Measurements from ENCODE around the gene NEMP1. TPM values are rescaled to one million over a fixed set of nuclear protein-coding genes. Genes with fewer than 3 reads are reported as not detected.
"Not testable (repeated sequence)": the region's sequence is repeated elsewhere in the genome, so short reads cannot be mapped to it uniquely, and the experiment has no call there.

The NEMP1 gene
- total RNA-seq, 1 donor: 25.0 TPM

DNA sequence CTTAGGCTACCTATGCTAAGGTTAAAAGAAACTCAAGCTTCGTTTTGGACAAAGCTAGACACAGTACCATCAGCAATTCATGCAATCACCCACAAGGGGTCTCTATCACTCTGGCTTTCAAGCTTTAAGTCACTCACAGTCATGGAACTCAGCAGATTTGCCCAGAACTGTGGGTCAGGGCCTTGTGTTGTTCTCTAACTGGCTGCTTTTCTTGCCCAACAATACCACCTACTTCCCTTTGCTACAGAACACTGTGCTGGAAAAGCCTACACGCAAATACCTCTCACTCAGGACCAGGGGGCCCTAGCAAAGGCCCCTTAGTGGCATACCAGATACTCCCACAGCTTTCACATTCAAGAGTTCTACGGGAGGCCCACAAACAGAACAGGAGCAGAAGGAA lies 9.1 kb downstream of the NEMP1 start:
- H3K4me3 ChIP-seq (ENCODE audit: low read depth, low read length): no peak overlapping the region
- TF ChIP-seq, protein P1, sequence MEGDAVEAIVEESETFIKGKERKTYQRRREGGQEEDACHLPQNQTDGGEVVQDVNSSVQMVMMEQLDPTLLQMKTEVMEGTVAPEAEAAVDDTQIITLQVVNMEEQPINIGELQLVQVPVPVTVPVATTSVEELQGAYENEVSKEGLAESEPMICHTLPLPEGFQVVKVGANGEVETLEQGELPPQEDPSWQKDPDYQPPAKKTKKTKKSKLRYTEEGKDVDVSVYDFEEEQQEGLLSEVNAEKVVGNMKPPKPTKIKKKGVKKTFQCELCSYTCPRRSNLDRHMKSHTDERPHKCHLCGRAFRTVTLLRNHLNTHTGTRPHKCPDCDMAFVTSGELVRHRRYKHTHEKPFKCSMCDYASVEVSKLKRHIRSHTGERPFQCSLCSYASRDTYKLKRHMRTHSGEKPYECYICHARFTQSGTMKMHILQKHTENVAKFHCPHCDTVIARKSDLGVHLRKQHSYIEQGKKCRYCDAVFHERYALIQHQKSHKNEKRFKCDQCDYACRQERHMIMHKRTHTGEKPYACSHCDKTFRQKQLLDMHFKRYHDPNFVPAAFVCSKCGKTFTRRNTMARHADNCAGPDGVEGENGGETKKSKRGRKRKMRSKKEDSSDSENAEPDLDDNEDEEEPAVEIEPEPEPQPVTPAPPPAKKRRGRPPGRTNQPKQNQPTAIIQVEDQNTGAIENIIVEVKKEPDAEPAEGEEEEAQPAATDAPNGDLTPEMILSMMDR (IDR thresholded peaks at IDR 0.05; ENCODE audit: insufficient read depth, low read length): peak; percentile 95
- DNase-seq (ENCODE audit: low read depth): peak; percentile 95

DNA sequence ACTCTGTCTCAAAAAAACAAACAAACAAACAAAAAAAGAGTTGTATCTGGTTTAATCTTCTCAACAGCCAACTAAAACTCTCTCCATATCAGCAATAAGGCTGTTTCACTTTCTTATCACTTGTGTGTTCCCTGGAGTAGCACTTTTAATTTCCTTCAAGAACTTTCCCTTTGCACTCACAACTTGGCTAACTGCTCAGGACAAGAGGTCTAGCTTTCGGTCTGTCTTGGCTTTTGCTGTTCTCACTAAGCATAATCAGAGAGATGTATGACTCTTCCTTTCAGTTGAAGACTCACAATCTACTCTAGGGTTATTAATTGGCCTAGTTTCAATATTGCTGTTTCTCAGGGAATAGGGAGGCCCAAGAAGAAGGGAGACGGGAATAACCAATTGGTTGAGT lies 12.3 kb downstream of the NEMP1 start:
- no peak for DNase-seq (ENCODE audit: low read depth)
- TF ChIP-seq, protein P1 (IDR thresholded peaks at IDR 0.05; ENCODE audit: insufficient read depth, low read length): no peak

DNA sequence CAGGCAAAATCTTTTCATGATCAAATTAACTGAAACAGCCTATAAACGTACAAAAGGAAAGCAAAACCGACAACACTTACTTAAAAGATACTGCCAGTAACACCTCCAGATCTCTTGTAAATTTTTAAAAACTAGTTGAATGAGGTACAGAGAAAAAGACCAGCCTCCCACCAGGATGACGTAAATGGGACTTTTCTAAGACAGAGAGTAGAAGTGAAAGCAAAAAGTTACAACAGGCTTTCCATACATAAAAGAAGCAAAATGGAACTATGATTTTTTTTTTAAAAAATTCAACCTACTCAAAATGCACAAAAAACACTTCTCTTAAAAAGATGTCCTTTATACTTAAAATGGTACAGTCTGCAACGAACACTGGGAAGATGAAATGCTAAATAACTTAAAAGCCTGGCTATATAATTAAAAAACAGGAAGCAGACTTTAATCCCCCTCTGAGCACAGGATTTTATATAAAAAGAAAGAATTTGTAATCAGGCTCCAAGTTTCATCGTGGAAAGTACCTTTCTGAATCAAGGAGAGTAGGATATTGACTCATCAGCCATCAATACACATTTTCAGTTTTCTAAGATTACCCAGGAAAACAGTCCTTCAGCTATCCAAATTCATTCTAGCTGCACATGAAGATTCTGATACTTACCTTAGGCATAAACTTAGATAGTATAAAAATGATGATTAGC lies 14.5 kb downstream of the NEMP1 start:
- H3K4me3 ChIP-seq (ENCODE audit: low read depth, low read length): no peak overlapping the region
- DNase-seq (ENCODE audit: low read depth): no peak
- TF ChIP-seq, protein P1 (IDR thresholded peaks at IDR 0.05; ENCODE audit: insufficient read depth, low read length): no peak

More for the DNA sequence above, 12.3 kb downstream of the NEMP1 start:
- no peak overlapping the region for H3K4me3 ChIP-seq (ENCODE audit: low read depth, low read length)

DNA sequence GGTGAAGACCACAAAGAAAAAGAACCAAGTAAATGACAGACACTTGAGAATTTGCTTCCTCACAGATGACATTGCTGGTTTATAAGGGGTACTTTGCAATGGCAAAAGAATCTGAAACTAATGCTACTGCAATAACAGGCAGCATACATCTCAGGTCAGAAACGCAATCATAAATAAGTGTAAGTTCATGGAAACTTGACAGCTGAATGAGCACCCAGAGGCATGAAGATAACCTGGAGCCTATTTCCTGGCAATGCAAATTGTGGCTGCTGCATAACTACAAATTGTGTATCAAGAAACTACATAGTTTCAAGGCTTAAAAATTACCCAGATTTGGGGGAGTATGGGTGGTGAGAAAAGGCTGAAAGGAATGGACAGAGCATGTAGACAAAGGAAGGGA lies 20.1 kb downstream of the NEMP1 start:
- TF ChIP-seq, protein P1 (IDR thresholded peaks at IDR 0.05; ENCODE audit: insufficient read depth, low read length): no peak
- no peak overlapping the region for H3K4me3 ChIP-seq (ENCODE audit: low read depth, low read length)
- DNase-seq (ENCODE audit: low read depth): no peak

DNA sequence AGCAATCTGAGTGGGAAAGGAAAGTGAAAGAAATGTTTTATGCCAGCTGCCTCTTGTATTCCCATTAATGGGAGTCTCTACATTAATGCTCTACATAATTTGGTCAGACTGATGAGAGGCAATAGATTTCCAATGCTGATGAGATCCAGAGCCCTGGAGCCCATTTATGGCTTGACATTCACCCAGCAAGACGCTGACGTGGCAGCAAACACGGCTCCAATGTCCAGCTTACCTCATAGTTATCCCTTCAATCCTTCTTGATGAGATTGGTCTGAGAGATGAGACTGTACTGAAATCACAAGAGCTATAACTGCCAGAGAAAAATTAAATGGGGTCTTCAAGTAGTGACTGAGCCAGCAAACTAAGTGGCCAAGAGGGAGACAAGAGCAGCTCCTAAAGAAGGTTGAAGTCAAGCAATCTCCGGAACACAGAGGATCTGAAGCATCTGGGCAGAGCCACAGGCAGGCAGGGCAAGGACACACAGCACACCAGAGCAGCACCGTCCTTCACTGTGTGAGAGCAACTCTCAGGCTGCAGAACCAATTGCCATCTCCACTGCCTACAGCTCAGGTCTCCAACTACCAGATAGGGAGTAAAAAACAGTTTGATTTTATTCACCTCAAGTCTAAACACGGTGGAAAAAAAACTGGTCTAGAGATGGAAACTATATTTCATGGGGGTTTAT lies 21.4 kb downstream of the NEMP1 start:
- DNase-seq (ENCODE audit: low read depth): no peak
- H3K4me3 ChIP-seq (ENCODE audit: low read depth, low read length): no peak overlapping the region
- TF ChIP-seq, protein P1 (IDR thresholded peaks at IDR 0.05; ENCODE audit: insufficient read depth, low read length): no peak

DNA sequence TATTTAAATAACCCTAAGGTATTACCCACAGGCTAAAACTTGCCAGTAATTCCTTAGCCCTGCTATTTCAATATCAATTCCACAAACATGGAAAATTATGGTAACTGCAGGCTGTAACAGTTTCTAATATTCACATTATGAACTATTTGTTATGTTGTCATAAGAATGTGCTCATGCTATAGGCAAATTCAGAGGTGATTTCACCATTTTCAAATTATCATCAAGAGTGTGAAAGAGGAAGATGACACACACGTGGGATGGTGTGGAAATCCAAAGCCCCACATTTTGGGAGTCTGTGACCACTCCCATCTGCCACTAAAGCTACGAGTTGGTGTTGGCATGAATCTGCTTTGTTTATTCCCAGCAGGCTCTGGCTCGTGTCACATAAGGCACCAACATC lies 22.8 kb downstream of the NEMP1 start:
- no peak for DNase-seq (ENCODE audit: low read depth)
- H3K4me3 ChIP-seq (ENCODE audit: low read depth, low read length): no peak overlapping the region
- TF ChIP-seq, protein P1 (IDR thresholded peaks at IDR 0.05; ENCODE audit: insufficient read depth, low read length): no peak

DNA sequence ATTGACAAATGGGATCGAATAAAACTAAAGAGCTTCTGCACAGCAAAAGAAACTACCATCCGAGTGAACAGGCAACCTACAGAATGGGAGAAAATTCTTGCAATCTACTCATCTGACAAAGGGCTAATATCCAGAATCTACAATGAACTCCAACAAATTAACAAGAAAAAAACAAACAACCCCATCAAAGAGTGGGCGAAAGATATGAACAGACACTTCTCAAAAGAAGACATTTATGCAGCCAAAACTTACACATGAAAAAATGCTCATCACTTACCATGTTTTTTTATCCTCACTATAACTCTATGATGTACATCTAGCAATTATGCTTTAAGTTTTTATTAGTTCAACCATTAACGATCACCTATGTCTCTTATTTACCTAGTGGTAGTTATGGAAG lies 24.7 kb downstream of the NEMP1 start:
- H3K4me3 ChIP-seq (ENCODE audit: low read depth, low read length); DNase-seq (ENCODE audit: low read depth): not testable (repeated sequence)

DNA sequence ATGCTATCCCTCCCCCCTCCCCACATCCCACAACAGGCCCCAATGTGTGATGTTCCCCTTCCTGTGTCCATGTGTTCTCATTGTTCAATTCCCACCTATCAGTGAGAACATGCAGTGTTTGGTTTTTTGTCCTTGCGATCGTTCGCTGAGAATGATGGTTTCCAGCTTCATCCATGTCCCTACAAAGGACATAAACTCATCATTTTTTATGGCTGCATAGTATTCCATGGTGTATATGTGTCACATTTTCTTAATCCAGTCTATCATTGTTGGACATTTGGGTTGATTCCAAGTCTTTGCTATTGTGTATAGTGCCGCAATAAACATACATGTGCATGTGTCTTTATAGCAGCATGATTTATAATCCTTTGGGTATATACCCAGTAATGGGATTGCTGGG lies 25.4 kb downstream of the NEMP1 start:
- DNase-seq (ENCODE audit: low read depth); H3K4me3 ChIP-seq (ENCODE audit: low read depth, low read length): not testable (repeated sequence)

Data from fibroblast of the aortic adventitia (primary cell).